Cardiac fibroblast (primary cell): ENCODE data around the gene GUCY1A1.
"Not testable (repeated sequence)": the region's sequence is repeated elsewhere in the genome, so short reads cannot be mapped to it uniquely, and the experiment has no call there.

Source experiments
- DNase-seq, 2 donors: peaks; one replicate each; pipeline versions ENCODE4 v3.0.0 to v3.0.0-alpha.2; 2010; ENCODE audit warnings: low read depth in 2 of 2
- H3K4me3 ChIP-seq, 2 donors: replicated peaks in 1 of 2; 1 replicate in 1 of 2; 2 replicates in 1 of 2; pipeline ENCODE4 v1.5.1; 2011; ENCODE audit warnings: low read depth in 2 of 2, low read length in 2 of 2, mild to moderate bottlenecking in 2 of 2, moderate library complexity in 1 of 2
- TF ChIP-seq, protein P1 (sequence below): IDR thresholded peaks from one replicate; pipeline ENCODE4 v1.5.1; 2011; ENCODE audit warnings: low read depth, mild to moderate bottlenecking, low read length, inconsistent platforms

GUCY1A1 gene

DNA sequence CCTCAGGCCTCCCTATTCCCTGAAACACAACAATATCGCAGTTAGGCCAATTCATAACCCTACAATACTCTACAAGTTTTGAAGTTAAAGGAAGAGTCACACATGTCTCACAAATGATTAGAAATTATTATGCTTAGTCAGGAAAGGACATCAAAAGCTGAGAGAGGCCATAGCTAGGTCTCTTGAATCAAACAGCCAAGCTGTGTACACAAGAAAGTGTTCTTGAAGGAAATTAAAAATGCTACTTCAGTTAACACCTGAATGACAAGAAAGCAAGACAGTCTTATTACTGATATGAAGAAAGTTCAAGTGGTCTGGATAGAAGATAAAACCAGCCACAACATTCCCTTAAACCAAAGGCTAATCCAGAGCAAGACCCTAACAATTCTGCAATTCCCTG is 23.6 kb upstream of the GUCY1A1 start:
- H3K4me3 ChIP-seq = no peak overlapping the region
- TF ChIP-seq, protein P1, sequence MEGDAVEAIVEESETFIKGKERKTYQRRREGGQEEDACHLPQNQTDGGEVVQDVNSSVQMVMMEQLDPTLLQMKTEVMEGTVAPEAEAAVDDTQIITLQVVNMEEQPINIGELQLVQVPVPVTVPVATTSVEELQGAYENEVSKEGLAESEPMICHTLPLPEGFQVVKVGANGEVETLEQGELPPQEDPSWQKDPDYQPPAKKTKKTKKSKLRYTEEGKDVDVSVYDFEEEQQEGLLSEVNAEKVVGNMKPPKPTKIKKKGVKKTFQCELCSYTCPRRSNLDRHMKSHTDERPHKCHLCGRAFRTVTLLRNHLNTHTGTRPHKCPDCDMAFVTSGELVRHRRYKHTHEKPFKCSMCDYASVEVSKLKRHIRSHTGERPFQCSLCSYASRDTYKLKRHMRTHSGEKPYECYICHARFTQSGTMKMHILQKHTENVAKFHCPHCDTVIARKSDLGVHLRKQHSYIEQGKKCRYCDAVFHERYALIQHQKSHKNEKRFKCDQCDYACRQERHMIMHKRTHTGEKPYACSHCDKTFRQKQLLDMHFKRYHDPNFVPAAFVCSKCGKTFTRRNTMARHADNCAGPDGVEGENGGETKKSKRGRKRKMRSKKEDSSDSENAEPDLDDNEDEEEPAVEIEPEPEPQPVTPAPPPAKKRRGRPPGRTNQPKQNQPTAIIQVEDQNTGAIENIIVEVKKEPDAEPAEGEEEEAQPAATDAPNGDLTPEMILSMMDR = no peak
- DNase-seq = no peak

GRCh38 chr4:155646001-155646400 is 20.6 kb upstream of the GUCY1A1 start:
- DNase-seq = no peak
- H3K4me3 ChIP-seq = no peak overlapping the region
- TF ChIP-seq, protein P1 = no peak

DNA sequence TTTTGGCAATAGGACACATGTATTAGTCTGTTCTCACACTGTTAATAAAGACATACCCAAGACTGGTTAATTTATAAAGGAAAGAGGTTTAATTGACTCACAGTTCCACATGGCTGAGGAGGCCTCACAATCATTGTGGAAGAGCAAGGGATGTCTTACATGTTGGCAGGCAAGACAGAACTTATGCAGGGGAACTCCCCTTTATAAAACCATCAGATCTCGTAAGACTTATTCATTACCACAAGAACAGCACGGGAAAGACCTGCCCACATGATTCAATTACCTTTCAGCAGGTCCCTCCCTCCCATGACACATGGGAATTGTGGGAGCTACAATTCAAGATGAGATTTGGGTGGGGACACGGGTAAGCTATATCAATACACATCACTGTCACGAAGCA is 15.9 kb upstream of the GUCY1A1 start:
- not testable (repeated sequence) for DNase-seq

GRCh38 chr4:155653052-155653451 is 13.6 kb upstream of the GUCY1A1 start:
- no peak overlapping the region for H3K4me3 ChIP-seq
- no peak for DNase-seq
- TF ChIP-seq, protein P1 = no peak

More for the DNA sequence above, 15.9 kb upstream of the GUCY1A1 start:
- not testable (repeated sequence) for H3K4me3 ChIP-seq

DNA sequence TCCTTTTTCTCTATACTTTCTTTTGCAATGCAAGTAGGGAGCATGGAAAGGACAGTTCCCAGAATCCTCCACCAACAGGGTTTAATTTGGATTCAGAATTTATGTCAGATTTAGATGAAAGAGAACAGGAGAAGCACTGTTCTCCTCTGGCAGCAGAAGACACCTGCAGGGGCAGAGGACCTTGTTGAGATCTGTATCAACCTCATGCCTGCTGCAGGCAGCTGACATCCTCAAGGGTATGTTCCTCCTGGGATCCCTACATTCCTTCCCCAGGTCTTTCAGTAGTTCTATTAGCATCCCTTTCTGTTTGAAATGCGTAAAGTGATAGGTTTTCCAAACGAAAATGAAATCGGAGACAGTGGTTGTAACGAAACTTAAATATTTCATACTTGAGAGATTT is 10.6 kb upstream of the GUCY1A1 start:
- TF ChIP-seq, protein P1 = no peak
- DNase-seq = no peak
- no peak overlapping the region for H3K4me3 ChIP-seq

- no peak overlapping the region for H3K4me3 ChIP-seq
- DNase-seq = no peak
- TF ChIP-seq, protein P1 = no peak
These were observed 9.5 kb upstream of the GUCY1A1 start for GRCh38 chr4:155657169-155657568.

DNA sequence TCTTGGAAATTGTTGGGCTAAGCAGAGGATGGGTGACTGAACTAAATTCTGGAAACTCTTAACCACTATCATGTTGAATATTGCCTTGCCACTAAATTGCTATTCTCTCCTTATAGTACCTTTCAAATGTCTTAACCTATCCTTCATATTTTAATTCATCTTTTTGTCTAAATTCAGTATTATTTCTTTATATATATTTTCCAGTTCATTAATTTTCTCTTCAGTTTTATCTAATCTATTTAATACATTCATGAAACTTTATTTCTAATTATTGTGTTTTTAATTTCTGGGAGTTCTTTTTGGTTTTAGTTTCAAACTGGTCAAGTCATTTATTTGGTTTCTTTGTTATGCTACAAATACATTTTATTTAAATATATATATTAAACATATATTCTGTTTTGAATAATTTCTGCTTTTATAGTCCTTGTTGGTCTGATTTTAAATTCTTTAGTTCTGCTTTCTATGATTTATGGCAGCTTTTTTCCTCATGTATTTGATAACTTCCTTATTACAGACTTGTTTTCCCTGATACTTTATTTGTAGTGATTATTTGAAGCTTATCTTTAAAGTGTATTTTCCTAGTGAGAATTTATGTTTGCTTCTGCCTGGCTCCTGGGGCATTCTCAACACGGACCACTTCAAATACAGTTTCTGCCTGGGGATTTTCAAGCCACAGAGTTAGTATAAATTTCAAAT is 8.5 kb upstream of the GUCY1A1 start:
- TF ChIP-seq, protein P1 = no peak
- DNase-seq = no peak
- H3K4me3 ChIP-seq = no peak overlapping the region
